GM10847 (cell line): ENCODE results near the gene NKG7.

Experiments used
- POLR2A ChIP-seq: IDR thresholded peaks from 2 replicates; pipeline ENCODE4 v1.6.1; 2011; ENCODE audit not compliant: insufficient read length; ENCODE audit errors: extremely low read depth

The NKG7 gene

DNA sequence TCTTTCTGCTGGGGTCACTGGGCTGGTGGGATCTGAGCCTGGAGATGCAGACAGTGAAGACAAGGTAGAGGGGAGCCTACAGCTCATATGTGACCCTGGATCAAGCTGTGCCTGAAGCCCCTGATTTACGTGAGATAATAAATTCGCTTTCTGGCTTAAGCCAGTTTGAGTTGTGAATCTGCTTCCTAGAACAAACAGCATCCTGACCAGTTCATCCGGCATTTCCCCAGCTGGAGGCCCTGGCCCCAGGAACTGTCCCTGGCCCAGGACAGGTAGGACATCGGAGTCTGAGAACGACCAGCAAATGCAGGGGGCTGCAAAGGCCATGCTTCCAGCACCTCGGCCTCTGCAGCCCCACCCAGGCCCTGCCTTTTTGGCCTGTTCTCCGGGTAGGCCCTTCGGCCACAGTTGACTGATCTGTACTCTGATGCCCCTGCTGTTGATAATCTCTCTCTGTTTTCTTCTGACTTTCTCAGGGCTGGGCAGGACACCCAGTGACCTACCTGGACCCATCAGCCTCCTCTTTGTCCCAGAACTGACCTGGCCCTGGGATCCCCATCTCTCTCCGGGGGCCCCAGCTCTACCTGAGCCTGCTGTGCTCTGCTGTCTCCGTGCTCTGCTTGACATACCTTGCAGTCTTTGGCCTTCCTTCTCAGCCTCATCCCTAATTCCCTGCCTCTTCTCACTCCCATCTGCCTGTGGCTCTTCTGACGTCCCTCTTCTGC is 21.0 kb downstream of the NKG7 start:
- no peak for TF ChIP-seq POLR2A

DNA sequence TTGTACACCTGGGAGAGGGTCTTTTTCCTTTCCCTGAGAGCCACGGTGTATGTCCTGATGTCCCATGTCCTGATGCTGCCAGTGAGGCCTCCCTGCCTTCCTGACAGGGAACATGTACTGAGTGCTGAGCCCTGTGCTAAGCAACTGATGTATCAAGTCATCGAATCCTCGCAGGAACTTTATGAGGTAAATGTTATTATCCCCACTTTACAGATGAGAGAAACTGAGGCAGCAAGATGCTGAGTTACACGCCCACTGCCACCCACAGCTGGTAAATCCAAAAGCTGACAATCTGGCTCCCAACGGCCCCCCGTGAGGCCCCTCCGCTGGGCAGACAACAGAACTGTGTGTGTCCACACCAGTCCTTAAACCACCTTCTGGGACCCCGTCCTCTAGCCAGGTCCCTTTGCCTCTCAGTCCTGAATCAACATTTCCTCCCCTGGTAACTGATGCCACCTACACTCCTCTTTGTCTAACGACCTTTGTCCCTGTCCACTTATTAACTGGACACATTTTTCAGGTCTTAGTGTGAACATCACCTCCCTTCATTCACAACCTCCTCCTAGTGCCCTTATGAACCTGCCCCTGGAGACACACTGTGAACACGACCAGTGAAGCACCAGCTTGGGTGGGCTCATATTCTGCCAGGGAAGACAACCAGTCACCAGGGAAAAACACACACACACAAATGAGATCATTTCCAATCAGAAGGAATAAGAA is 25.1 kb downstream of the NKG7 start:
- no peak for TF ChIP-seq POLR2A

GRCh38 chr19:51346742-51347141 is 25.7 kb downstream of the NKG7 start:
- no peak for TF ChIP-seq POLR2A

GRCh38 chr19:51345076-51345620 is 27.3 kb downstream of the NKG7 start:
- TF ChIP-seq POLR2A = no peak

DNA sequence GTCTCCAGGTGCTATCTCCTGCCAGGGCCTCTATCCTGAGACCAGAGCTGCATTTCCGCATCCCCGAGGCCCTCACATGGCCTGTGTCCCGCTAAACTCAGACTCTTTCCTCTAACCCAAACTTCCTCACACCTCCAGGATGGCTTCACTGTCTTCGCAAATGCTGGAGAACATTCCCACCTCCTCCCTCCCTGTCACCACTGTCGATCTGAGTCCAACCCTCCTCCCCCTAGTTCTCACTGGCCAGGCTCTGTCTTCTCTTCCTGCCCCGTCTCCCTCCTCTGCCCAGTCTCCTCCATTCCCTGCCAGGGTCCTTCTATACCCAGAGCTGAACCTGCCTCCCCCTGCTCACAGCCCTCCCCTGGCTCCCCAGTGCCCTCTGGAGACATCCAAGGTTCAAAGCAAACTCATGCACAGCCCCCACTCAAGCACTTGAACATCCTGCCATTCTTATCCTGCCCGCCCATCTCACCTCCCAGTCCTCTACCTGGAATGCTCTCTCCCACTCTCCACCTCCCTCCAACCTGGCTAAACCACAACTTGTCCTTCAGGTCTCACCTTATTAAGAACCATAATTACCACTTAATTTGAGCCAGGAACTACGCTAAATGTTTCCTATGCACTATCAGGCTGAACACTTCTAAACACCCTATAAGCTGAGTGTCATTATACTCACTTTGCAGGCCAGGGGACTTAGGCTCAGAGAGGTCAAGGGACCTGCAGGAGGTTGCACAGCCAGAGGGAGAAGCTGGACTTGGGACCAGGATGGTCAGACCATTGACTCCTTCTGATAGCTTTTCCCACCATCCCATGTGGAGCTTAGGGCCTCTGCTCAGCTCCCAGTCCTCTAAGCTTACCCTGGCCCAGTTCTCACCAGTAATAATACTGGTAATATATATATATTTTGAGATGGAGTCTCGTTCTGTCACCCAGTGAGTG is 29.6 kb downstream of the NKG7 start:
- no peak for TF ChIP-seq POLR2A

DNA sequence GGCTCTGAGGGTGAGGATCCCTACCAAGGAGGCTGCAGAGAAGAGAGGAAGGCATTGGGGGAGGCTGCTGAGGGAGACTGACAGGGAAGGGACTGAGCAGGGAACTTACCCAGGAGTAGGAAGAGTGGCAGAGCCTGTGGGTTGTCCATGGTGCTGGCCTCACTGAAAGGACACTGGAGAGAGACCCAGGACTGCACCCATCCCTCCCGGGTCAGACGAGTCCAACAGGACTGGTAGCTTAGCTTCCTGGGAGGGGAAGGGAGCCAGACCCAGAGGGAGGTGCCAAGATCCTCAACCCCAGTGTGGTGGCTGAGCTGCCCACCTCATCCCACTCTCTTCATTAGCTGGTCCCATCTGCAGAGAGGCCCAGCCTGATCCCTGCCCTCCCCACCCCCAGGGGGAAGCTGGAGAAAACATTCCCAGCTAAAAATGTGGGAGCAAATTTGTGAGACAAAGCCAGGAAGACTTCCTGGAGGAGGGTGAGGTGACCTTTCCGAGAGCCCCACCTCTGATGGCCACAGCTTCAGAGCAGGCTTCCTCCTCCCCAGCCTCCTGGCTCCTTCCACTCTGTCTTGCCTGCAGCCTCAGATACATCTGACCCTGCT is 30.4 kb downstream of the NKG7 start, which contains the start of gene VSIG10L:
Gene VSIG10L (minus strand): TSS at position 164 of the 605 bp plus-strand sequence. CDS start 15 bp downstream, at position 149.
- no peak for TF ChIP-seq POLR2A

DNA sequence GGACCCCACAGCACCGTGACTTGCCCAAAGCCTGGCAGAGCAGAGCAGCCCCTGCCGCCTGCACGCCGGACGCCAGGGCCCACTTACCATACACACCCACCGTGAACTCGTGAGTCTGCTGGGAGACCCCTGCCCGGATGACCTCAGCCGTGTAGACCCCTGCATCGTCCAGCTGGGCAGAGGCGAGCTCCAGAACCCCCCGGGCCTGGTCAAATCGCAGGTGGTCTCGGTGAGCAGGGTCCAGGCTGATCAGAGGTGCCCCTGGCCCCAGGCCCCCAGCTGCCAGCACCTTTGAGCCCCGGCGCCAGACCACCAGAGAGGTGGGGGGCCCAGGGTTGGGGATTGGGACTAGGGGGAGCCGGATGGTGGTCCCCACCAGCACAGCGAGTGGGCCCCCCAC is 31.4 kb downstream of the NKG7 start:
- TF ChIP-seq POLR2A = no peak

- TF ChIP-seq POLR2A = no peak
Observed at GRCh38 chr19:51339687-51340656, 32.5 kb downstream of the NKG7 start.

GRCh38 chr19:51339313-51339686 is 33.2 kb downstream of the NKG7 start:
- no peak for TF ChIP-seq POLR2A

- no peak for TF ChIP-seq POLR2A
Observed at GRCh38 chr19:51338563-51339312, 33.7 kb downstream of the NKG7 start.

DNA sequence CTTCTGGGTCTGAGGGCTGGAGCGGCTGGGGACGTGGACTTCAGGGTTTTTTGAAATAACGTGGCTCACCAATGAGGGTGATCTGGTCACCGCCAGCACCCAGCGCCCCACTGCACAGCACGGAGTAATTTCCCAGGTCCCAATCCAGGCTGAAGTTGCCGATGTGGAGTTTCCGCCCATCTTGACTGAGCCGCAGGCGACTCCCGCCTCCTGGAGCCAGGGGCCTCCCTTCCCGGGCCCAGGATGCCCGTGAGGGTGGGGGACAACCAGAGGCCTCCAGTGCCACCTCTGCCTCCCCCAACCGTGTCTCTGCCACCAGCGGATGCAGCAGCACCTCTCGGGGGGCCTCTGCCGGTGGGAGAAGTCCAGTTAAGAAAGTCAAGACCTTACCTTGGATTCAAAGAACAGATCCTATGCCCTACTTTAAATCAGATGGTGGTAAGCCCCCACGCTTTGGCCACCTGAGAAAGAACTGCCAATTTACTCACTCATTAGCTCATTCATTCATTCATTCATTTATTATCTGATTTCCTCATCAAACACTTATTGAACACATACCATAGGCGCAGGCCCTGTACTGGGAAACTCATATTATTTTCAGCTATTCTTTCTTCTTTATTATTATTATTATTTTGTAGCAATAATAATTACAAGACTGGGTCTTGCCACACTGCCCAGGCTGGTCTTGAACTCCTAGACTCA is 34.4 kb downstream of the NKG7 start:
- no peak for TF ChIP-seq POLR2A

GRCh38 chr19:51337141-51337860 is 35.2 kb downstream of the NKG7 start:
- no peak for TF ChIP-seq POLR2A
